ENCODE data around the gene LRRC7. TPM values are rescaled to one million over a fixed set of nuclear protein-coding genes. Genes with fewer than 3 reads are reported as not detected.

Gene LRRC7
- total RNA-seq, 3 donors from 2014 or later, result not detected

- TF ChIP-seq CTCF (IDR thresholded peaks at IDR 0.05) (no peak), POLR2A (IDR thresholded peaks at IDR 0.05) (no peak), POLR2AphosphoS5 (IDR thresholded peaks at IDR 0.05) (no peak)
- peaks cover 0 to 9% of the 10 kb centered on the region in 2 donors for H3K9me3 ChIP-seq
- intact Hi-C loops (cut with DNase I; ENCODE audit: low total_unique reads), result no loop called here
- H3K4me1 ChIP-seq, result no peaks in the 10 kb centered on the region
- no peak overlapping the region for H3K27ac ChIP-seq
- no peaks in the 10 kb centered on the region for H3K27me3 ChIP-seq
- H3K4me3 ChIP-seq, result no peak overlapping the region
- no peak for DNase-seq (ENCODE audit: low spot score in 2 of 2)
- H3K36me3 ChIP-seq, result no peaks in the 10 kb centered on the region
Measured at GRCh38 chr1:69697340-69697739, 129.6 kb downstream of the LRRC7 start.

- intact Hi-C loops (cut with DNase I; ENCODE audit: low total_unique reads), result no loop called here
- TF ChIP-seq POLR2AphosphoS5 (IDR thresholded peaks at IDR 0.05) (no peak), POLR2A (IDR thresholded peaks at IDR 0.05) (no peak)
Measured at GRCh38 chr1:69700770-69701169, 133.0 kb downstream of the LRRC7 start.

DNA sequence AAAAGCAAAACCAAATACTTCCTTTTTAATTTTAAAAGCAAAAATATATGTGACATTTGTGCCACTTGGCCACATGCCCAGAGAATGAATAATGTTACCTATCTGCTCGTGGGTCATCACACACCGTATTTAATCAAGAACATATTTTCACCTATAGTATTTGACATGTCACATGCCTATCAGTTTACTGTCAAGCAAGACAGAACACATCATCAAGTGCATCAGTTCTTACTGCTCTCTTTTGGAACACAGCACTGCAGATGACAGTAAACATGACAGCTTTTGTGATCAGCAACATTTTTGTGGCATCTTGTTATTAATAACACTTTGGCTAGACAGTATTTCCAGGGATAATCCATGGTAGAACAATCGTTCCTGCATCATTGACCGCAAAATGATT, 134.4 kb downstream of the LRRC7 start:
- H3K4me3 ChIP-seq, result no peak overlapping the region
- no peaks in the 10 kb centered on the region for H3K4me1 ChIP-seq
- peaks cover 5% of the 10 kb centered on the region for H3K36me3 ChIP-seq
- no peaks in the 10 kb centered on the region for H3K9me3 ChIP-seq
- intact Hi-C loops (cut with DNase I; ENCODE audit: low total_unique reads), result no loop called here
- H3K27me3 ChIP-seq, result no peaks in the 10 kb centered on the region
- DNase-seq (ENCODE audit: low spot score in 2 of 2), result no peak
- no peak for TF ChIP-seq POLR2AphosphoS5 (IDR thresholded peaks at IDR 0.05)
- no peak for TF ChIP-seq CTCF (IDR thresholded peaks at IDR 0.05)
- TF ChIP-seq POLR2A (IDR thresholded peaks at IDR 0.05), result no peak
- no peak overlapping the region for H3K27ac ChIP-seq

More at GRCh38 chr1:69700770-69701169, 133.0 kb downstream of the LRRC7 start:
- peaks cover 5% of the 10 kb centered on the region for H3K36me3 ChIP-seq
- no peaks in the 10 kb centered on the region for H3K27me3 ChIP-seq
- H3K27ac ChIP-seq, result no peak overlapping the region
- H3K4me1 ChIP-seq, result no peaks in the 10 kb centered on the region
- H3K9me3 ChIP-seq, result peaks cover 0 to 3% of the 10 kb centered on the region in 2 donors
- no peak for DNase-seq (ENCODE audit: low spot score in 2 of 2)
- H3K4me3 ChIP-seq, result no peak overlapping the region

- Histone ChIP-seq H3K36me3 (peaks cover 5% of the 10 kb centered on the region), H3K4me1 (no peaks in the 10 kb centered on the region), H3K27ac (no peak overlapping the region), H3K27me3 (no peaks in the 10 kb centered on the region), H3K9me3 (no peaks in the 10 kb centered on the region), H3K4me3 (no peak overlapping the region)
- DNase-seq (ENCODE audit: low spot score in 2 of 2), result no peak
- TF ChIP-seq CTCF (IDR thresholded peaks at IDR 0.05) (no peak), POLR2A (IDR thresholded peaks at IDR 0.05) (no peak), POLR2AphosphoS5 (IDR thresholded peaks at IDR 0.05) (no peak)
- intact Hi-C loops (cut with DNase I; ENCODE audit: low total_unique reads), result no loop called here
Measured at GRCh38 chr1:69706473-69706872, 138.8 kb downstream of the LRRC7 start.

DNA sequence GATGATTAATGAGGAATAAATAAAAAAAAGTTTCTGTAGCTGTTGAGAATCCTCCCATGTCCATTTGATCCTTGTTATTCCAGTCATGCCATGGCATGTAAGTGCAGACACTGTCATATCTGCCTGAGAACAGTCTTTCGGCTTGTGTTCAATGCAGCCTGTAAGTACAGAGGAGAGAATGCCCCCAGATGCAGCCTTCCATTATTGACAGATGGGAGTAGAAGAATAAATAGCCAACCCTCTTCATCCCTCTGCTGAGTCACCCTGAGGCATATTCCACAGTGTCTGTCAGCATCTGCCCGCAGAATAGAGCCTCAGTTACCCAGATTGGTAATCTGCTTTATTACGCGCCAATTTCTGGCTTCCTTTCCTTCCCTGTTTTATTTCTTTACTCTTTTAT, 139.4 kb downstream of the LRRC7 start:
- intact Hi-C loops (cut with DNase I; ENCODE audit: low total_unique reads), result no loop called here
- Histone ChIP-seq H3K27me3 (no peaks in the 10 kb centered on the region), H3K4me1 (no peaks in the 10 kb centered on the region), H3K9me3 (no peaks in the 10 kb centered on the region), H3K4me3 (no peak overlapping the region), H3K36me3 (peaks cover 5% of the 10 kb centered on the region), H3K27ac (no peak overlapping the region)
- no peak for TF ChIP-seq POLR2A (IDR thresholded peaks at IDR 0.05)
- no peak for TF ChIP-seq CTCF (IDR thresholded peaks at IDR 0.05)
- TF ChIP-seq POLR2AphosphoS5 (IDR thresholded peaks at IDR 0.05), result no peak
- no peak for DNase-seq (ENCODE audit: low spot score in 2 of 2)

All from breast epithelium (tissue), 4 donors.